Activated T-cell treated with anti-CD3 and anti-CD28 coated beads for 24 hours (primary cell): ENCODE results near the gene COL20A1.

Experiments
- DNase-seq: peaks from one replicate; pipeline ENCODE4 v3.0.0-alpha.2; 2020; ENCODE audit warnings: low read depth

Gene COL20A1

GRCh38 chr20:63350196-63350595, 57.2 kb downstream of the COL20A1 start:
- DNase-seq, result no peak

- no peak for DNase-seq
Measured at GRCh38 chr20:63350597-63351325, 57.8 kb downstream of the COL20A1 start.

GRCh38 chr20:63351326-63351700, 58.3 kb downstream of the COL20A1 start:
- DNase-seq, result no peak

- DNase-seq, result no peak
Measured at GRCh38 chr20:63351811-63352591, 59.0 kb downstream of the COL20A1 start.

GRCh38 chr20:63352811-63353221, 59.8 kb downstream of the COL20A1 start:
- no peak for DNase-seq

GRCh38 chr20:63354636-63355350, 61.8 kb downstream of the COL20A1 start:
- no peak for DNase-seq

DNA sequence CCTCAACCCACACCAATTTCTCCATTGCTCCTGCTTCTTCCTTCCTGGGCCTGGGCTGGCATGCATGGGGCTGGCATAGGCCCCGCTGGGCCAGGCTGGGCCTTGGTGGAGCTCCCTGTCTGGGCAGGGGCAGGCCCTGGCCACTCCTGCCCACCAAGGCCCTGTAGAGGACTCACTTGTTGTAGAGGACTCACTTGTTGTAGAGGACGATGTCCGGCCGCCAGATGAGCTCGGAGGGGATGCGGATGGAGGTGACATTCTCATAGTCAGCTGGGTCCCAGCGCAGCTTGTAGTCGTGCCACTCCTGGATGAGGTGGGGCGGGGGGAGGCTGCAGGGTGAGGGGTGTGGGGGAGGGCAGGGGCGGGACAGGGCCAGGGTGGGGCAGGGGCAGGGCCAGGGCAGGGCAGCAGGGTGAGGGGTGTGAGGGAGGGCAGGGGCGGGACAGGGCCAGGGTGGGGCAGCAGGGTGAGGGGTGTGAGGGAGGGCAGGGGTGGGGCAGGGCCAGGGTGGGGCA, 62.9 kb downstream of the COL20A1 start:
- DNase-seq, result no peak

DNA sequence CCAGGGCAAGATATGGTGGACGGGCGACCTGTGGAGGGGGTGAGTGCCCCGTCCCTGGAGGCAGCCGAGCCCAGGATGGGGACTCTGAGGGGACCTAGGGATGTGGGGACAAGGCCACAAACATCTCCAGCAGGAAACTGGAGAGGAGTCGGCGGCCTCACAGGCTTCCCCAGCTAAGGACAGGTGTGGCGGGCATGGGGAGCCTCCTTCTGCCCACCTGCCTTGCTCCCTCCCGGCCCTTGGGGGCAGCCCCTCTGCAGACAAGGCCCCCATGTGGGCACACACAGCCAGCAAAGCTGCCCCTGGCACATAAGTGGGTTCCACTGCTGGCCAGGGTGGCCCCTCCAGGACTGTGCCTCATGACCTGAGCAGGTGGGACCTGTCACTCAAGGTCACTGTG, 63.5 kb downstream of the COL20A1 start:
- DNase-seq, result no peak

DNA sequence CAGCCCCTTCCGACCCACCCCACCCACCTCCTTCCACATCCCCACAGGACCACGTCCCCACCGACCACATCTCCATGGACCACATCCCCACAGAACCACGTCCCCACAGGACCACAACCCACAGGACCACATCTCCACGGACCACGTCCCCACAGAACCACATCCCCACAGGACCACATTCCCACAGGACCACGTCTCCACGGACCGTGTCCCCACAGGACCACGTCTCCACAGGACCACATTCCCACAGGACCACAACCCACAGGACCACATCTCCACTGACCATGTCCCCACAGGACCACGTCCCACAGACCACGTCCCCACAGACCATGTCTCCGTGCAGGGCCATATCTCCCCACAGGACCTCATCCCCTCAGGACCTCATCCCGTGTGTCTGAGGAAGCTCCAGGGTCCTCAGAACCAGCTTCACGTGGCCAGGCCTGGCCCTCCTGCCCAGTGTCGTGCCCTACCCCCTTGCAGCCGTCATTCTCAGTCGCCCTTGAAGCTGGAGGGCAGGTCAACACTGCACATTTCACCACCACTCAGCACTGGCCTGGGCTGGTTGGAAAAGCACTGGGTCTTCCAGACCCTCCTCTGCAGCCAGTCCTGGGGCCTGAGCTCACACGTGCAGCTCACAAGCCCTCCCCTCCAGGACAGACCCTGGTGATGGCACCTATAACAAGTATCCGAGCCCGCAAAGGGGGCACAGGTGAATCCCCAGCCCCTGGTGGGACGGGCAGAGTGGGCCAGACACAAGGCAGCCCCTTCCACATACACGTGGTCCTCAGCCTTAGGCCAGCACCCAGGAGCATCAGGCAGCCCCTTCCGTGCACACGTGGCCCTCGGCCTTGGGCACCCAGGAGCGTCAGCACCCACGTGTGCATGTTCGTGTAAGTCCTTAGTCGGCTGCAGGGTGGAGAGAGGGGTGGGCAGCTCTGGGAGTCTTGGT, 64.2 kb downstream of the COL20A1 start:
- no peak for DNase-seq

DNA sequence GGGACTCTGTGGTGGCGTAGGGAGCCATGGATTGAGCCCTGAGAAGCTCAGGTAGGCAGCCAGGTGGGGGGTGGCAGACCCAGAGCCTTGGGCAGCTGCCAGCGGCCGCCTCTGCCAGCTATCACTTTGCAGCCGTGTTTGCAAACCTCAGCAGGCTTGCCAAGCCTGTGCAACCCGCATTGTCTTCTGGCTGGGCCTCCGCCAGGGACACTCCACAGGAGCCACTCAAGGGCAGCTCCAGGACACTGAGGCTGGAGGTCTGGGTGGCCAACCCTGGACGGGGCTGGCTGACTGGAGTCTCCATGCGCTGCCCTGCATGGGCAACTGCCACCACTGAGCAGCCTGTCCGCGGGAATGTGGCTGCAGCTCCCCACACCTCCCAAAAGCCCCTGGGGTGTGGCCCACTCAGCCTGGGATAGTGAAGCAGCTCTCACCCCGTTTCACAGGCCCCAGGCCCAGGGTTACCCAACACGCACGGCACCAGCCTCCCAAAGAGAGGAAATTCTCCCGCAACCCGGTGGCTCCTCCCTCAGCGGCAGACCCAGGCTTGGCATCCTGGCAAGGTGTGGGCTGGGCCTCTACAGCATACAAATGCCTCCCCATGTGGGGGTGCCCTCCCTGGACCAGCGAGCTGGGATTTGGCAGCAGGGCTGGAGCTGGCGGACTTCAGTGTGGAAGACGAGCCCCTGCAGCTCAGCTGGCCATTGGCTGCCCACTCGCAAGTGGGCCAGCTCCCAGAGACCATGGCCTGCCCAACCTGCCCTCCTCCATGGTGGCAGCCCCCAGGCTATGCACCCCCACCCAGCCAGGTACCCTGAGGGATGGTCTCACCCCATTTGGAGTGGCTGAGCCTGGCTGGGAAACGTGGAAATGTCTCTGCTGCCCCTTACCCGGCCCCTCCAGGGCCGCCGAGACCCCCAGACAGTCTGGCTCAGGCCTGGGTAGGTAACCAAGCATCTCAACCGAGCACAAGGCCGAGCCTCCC, 65.2 kb downstream of the COL20A1 start:
- DNase-seq, result no peak

DNA sequence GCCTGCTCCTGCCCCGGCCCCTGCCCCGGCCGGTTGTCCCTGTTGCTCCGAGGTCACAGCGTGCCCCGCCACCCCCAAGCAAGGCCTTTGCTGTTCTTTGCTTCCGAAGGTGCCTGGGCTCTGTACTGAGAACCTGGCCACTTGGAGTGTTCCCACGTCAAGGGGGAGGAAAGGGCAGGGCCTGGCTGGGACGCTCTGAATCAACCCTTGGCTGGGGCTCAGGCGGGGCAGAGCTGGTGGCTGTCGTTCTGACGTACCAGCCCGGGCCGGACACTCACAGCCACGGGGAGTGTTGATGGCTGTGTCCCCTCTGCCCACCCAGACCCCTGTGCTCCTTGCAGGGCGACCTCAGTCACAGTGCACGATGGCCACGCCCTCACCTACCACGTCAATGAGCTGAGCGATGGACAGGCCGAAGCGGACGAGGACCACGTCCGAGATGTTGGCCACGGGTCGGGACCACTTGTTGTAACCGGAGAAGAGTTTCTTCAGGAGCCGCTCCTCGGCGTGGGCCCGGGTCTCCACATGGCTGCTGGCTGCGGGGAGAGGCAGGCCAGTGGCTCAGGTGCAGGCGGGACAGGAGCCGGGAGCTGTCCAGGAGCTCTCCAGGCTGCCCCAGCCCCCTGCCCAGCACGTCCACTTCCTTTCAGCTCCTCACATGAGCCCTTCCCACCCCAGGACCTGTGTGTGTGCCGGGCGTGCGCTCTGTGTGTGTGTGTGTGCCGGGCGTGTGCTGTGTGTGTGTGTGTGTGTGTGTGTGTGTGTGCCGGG, 66.4 kb downstream of the COL20A1 start:
- no peak for DNase-seq

DNA sequence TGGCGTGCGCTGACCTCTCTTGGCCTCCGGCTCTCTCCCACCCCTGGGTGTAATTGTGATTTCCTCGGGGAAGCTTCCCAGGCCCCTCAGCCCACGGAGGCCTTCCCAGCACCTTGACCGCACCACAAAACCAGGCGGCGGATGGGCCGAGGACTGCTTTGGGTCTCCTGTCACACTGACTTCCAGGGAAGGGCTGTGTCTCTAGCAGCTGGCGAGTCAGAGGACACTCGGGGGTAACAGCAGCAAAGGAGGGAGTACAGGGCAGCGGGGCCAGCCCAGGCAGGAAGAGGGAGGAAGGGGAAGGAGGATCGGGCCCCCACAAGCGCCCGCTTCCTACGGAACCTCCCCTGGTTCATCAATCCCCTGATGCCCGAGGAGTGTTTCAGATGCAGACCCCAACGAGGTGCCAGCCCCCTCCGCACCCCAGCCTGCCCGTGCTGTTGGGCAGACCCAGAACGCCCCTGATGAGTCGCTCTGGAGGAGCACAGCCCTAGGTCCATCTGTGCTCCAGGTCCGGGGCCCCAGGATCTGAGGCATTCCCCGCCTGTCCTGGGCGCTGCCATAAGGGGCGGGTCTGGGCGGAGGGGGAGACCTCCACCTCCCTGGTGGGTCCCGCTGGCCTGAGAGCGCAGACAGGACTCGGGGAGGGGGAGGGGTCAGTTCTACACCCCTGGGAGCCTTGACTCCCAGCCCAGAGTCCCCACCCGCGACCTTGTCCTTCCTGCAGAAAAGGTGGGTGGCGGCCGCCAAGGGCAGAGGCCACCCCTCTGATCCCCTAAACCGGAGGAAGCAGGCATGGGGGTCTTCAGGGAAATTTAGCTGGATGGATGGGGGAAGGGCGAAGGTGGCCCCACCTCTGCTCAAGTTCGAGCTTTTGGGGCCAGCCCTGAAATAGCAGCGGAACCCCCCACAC, 67.2 kb downstream of the COL20A1 start:
- DNase-seq, result no peak

DNA sequence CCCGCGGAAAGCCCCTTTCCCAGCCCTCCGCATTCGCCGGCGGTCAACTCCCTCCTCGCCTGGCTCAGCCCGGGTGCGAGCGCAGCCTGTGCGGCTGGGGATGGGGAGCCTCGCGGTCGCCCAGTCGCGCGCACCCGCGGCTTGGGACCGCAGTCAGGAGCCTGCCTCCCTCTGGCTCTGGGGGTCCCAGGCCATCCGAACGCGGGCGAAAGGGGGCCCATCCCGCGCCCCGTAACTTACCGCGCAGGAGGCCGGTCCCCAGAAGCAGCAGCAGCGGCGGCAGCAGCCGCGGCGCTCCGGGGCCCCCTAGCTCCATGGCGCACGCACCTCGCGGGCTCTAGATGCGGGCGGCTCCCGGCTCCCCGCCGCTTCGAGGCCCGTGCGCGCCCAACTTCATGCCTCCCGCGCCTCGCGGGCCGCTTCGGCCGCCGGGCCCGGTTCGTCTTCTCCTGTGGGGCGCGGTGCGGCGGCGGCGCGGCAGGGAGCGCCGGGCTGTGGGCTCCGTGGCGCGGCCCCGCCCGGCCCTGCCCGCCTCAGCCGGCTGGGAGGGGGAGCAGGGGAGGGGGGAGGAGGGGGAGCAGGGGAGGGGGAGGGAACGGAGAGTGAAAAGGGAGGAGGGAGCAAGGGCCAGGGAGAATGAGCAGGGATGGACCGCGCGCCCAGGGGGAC, 68.0 kb downstream of the COL20A1 start, which contains the start of gene CHRNA4:
Gene CHRNA4 (minus strand): TSS at position 500 of the 669 bp plus-strand sequence. CDS start 184 bp downstream, at position 316.
- DNase-seq, result no peak

GRCh38 chr20:63361519-63362435, 68.8 kb downstream of the COL20A1 start:
- DNase-seq, result no peak

- DNase-seq, result no peak
Measured at GRCh38 chr20:63362436-63363009, 69.5 kb downstream of the COL20A1 start.
